ENCODE results near the gene TTN.
A peak's percentile ranks its signal among the peaks of the same experiment; 100 is the strongest.

TTN gene

DNA sequence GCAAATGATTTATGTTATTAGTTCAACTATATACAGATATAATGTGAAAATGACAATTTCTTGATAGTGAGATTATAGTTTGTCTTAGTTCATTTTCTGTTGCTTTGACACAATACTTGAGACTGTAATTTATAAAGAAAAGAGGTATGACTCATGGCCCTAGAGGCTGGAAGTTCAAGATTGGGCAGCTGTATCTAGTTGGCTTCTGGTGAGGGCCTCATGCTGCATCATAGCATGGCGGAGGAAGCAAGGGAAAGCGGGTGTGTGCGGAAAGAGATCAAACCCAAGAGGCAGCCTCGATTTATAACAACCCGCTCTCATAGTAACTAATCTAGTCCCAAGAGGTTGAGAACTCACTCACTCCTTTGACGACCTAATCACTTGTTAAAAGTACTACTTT, 315.6 kb downstream of the TTN start:
- no peak for DNase-seq (ENCODE audit: low spot score)

DNA sequence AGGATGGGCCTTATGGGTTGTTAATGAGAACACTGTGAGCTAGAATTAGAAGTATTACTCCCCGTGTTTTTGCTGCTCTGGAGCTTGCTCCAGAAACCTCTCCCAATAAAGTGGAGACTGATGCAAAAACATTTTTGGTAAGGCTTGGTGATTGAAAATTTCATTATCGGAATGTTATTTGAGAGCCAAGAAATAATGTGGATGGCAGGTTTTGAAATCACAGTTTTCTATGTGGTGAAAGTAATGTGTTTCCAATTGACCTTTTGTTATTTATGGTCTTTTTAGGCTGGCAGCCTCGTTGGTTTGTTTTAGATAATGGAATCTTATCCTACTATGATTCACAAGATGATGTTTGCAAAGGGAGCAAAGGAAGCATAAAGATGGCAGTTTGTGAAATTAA, 321.9 kb downstream of the TTN start:
- DNase-seq (ENCODE audit: low spot score) = no peak

DNA sequence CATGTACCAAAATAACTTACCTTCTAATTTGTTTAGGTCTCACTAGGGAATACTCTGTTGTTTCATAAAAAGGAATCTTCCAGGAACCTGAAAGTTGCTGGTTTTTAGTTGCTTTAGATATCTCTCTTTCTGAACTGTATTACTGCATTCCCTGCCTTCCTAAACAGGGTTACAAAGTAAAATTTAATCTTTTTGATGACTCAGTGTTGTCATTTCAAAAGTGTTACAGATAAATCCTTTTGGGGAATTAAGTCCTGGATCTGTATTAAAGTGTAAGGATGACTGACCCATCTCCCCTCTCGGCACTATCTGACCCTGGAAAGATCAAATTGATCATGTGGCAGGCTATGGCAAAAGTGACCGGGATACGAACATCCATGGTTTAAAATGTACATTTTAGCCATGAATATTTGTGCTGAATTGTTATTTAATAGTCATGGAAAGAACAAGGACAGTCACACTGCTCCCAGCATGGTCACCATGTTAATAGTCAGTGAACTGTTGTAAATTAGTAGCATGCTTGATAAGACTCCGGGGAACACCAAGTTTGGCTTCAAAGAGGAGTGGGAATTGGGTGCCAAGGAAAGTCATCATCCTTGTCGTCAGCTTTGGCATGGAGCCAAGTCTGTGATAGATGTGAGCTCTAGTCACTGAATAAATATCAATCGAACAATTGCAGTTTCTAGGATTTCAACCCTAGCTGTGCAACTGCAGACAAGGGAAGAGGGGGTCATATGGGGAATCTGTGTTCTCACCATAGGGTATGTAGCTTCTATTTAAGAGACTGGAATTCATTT, 322.8 kb downstream of the TTN start:
- peak; percentile 68 for DNase-seq (ENCODE audit: low spot score)

DNA sequence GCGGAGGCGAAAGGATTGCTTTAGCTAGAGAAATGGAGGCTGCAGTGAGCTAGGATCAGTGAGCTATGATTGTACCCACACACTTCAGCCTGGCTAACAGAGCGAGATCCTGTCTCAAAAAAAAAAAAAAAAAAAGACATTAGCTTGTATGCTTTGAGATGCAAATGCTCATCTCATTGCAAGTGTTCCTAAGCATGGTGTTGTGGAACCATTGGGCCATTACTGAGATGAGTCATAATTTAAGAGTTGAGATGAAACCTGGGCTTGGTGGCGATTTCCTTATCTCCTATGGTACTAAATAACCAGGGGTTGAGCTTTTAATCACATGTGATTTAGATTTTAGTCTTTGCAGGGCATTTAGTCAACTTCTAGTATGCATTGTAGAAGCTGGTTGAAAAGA, 324.8 kb downstream of the TTN start:
- DNase-seq (ENCODE audit: low spot score) = peak; percentile 48

DNA sequence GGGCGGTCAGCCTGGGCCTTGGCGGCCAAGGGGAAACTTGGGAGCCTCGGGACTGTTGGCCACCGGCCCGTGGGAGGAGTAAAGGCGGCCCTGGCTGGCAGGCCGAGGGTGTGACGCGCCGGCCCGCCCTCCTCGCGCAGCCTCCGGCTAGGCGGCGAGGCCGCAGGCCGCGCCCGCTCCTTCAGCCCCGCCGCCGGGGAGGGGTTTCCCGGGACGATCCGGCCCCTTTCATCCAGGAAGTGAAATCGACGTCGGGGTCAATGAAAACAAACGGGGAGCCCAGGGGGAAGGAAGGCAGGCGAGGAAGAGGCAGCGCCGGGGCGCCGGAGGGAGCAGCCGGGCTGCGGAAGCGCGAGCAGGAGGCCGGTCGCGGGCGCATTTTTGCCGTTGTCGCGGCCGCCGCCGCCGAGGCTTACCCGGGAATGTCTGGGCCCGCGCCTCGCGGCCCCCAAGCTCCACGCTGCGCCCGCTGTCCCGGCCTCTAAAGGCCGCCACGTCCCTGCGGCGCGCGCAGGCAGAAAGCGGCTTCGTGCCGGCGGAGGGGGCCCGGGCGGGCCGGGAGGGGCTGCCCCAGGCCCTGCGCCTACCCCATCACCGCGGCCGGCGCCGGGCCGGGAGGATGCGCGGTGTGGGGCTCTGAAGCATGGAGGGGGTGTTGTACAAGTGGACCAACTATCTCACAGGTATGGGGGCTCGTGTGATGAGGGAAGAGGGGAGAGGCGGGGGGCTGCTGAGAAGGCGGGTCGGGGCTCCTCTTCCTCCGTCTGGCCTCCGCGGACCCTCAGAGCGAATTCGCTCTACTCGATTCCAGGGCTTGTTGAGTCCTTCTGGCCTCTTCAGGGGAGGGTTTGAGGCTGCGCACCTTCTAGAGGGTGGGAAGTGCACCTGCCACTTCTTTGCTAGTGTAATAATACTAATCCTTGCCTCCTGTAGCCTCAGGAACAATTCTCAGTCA, 326.7 kb downstream of the TTN start, which contains the start of gene PLEKHA3:
TSS of gene PLEKHA3 (plus strand) at position 231 of the 955 bp plus-strand sequence. CDS start at position 644, 413 bp downstream.
- peak; percentile 97 for DNase-seq (ENCODE audit: low spot score)

DNA sequence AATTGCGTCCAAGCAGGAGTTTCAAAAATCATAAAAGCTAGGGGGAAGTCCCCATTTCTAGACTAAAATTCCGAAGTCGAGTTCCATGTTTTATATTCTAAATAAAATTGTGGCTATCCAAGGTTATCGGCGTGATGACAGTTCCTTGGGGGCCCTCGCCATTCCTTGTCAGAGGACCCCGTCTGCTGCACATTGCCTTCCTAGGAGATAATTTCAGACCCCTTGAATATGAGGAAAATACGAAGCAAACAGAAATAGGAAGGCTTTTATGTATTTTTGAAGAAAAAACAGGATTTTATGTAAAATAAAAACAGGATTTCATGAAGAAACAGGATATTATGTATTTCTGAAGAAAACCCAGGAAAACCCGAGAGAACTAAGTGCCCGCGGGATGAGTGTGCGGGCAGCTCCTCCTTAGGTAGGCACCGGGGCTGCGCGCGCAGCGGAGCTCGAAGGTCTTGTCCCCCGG, 327.4 kb downstream of the TTN start:
- DNase-seq (ENCODE audit: low spot score) = no peak

DNA sequence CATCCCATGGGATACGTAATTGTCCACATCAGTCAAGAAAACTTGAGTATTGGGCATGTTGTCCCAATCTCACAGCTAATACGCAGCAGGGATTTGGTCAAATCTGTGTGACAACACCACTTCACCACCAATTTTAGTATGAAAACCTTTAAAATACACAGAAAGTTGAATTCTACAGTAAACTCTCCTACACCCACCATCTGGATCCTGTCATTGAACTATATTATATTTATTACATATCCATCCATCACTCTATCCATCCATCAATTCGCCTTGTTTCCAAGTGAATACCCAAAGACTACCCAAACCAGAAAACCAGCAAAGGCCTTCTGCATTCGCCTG, 328.0 kb downstream of the TTN start:
- no peak for DNase-seq (ENCODE audit: low spot score)

DNA sequence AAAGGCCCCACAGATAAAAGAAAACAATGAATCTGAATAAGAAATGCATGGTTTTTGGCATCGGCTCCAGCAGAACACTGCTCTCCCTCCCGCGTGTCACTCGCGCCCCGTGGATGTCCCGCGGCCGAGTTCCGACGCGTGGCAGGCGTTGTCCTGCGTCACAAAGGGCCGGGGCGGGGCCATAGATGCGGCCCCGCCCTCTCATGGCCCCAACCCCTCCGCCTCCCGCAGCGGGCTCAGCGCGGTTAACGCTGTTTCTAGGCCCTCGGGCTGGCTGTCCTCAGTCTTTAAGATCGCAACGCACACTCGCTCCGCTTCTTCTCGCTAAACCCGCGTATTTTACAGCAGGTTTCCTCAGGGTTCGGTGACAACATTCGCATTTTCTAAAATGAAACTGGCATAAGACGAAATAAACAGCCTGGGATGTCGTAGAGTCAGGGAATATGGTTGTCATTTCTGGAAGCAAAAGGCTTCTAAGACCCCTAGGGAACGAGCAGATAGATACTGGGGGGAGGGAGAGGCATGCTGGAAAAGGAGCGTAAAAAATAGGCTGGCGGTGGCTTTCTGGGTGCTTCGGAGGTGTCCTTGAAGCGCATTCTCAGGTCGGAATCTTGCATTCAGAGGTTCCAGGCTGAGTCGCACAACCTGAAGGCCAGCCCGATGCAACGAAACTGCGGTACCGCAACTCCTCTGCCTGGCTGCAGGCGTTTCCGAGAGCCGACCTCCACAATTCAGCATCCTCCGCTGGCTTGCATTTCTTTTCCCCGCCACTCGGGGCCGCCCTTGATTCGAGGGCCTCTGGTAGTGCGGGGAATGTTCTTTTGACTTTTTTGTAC, 328.6 kb downstream of the TTN start, which contains the start of gene FKBP7:
TSS of gene FKBP7 (minus strand) at position 162 of the 836 bp plus-strand sequence. CDS start at position 61, 101 bp downstream.
- DNase-seq (ENCODE audit: low spot score) = peak; percentile 82

DNA sequence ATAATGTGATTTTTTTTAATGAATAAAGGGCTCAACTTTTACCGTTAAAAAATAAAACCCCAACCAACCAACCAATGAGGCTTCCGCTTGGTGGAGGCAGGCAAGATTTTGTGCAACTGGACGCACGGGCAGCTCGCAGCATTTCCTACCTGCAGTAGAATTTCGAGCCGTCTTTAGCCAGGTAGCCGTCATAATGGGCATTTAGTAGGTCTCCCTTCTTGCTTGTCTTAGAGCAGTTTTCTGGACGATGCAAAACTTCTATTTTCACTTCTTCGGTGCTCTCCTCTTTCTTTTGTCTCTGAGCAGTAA, 329.1 kb downstream of the TTN start:
- DNase-seq (ENCODE audit: low spot score) = peak; percentile 31

DNA sequence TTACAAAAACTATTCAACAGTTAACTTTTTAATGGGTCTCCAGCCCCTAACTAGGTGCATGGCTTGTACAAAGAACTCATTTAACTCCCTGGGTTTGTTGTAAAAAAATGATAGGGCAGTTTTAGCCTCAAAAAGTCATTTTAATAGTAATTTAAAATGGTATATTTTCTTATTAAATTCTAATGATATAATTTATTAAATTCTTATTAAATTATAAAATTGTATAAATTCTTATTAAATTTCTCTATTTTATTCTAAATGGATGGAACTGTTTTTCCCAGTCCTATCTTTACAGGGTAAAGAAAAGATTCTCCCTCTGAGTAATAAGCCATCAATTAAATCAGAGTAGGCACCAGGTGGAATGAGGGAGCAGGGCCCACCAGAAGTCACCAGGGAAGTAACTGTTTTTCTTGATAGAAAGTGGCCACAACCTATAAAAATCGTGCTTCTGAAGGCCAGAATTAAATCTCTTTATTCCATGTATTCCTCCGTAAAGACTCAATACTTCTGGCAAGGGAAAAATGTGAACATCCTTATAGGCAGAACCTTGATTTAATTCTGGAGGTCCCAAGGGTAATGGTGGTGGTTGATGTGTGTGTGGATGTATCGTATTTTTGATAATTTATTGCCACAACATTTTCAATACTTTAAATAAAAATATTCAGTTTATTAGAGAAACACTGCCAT, 329.6 kb downstream of the TTN start:
- no peak for DNase-seq (ENCODE audit: low spot score)

DNA sequence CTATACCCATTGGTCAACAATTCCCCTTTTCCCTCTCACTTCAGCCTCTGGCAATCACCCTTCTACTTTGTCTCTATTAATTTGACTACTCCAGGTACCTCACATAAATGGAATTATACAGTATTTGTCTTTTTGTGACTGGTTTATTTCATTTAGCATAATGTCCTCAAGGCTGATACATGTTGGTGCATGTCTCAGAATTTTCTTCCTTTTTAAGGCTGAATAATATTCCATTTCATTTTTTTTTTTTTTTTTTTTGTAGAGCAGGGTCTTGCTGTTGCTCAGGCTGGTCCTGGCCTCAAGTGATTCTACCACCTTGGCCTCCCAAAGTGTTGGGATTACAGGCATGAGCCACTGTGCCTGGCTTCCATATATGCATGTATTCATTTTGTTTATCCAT, 330.7 kb downstream of the TTN start:
- no peak for DNase-seq (ENCODE audit: low spot score)
